HEK293T (cell line): Measurements from ENCODE around the gene ATP4A.
"Not testable (repeated sequence)": the region's sequence is repeated elsewhere in the genome, so short reads cannot be mapped to it uniquely, and the experiment has no call there.

ENCODE experiments used
- CTCF ChIA-PET: fragments of 350-600 bp; formaldehyde crosslinking; extraction: SDS; loops from one replicate; lab custom pipeline; 2021; ENCODE audit warnings: antibody characterized with exemption, inconsistent platforms; lab: Yijun Ruan, JAX
- POLR2A ChIA-PET: fragments of 350-600 bp; formaldehyde crosslinking; extraction: SDS; loops from one replicate; lab custom pipeline; 2020; ENCODE audit warnings: antibody characterized with exemption, inconsistent platforms; lab: Yijun Ruan, JAX
- DNase-seq: peaks from one replicate; pipeline ENCODE4 v3.0.0; 2012; ENCODE audit warnings: mixed read lengths; ENCODE audit errors: extremely low spot score
- ARNT ChIP-seq: fragments of 450-650 bp; IDR thresholded peaks from 2 replicates; pipeline ENCODE4 v1.6.1; 2017; ENCODE audit warnings: mild to moderate bottlenecking
- BHLHE40 ChIP-seq: fragments of 450-650 bp; IDR thresholded peaks from 2 replicates; pipeline ENCODE4 v1.6.1; 2016; ENCODE audit warnings: mild to moderate bottlenecking, moderate library complexity, borderline replicate concordance
- CTBP1 ChIP-seq: fragments of 450-650 bp; IDR thresholded peaks from 2 replicates; pipeline ENCODE4 v1.6.1; 2016; ENCODE audit warnings: borderline replicate concordance
- ELF4 ChIP-seq: fragments of 450-650 bp; IDR thresholded peaks from 2 replicates; pipeline ENCODE4 v1.6.1; 2017; ENCODE audit warnings: antibody characterized with exemption
- FOXK2 ChIP-seq: fragments of 450-650 bp; IDR thresholded peaks from 2 replicates; pipeline ENCODE4 v1.6.1; 2016; ENCODE audit warnings: mild to moderate bottlenecking
- FOXM1 ChIP-seq: fragments of 450-650 bp; IDR thresholded peaks from 2 replicates; pipeline ENCODE4 v1.6.1; 2017; ENCODE audit warnings: mild to moderate bottlenecking, borderline replicate concordance
- HDGF ChIP-seq: fragments of 450-650 bp; IDR thresholded peaks from 2 replicates; pipeline ENCODE4 v1.6.1; 2017; ENCODE audit warnings: antibody characterized with exemption, borderline replicate concordance
- L3MBTL2 ChIP-seq: fragments of 450-650 bp; conservative IDR thresholded peaks from 2 replicates; pipeline ENCODE4 v1.6.1; 2016; ENCODE audit warnings: mild to moderate bottlenecking
- LEF1 ChIP-seq: fragments of 450-650 bp; IDR thresholded peaks from 2 replicates; pipeline ENCODE4 v1.6.1; 2017; ENCODE audit warnings: mild to moderate bottlenecking, borderline replicate concordance
- NFRKB ChIP-seq: fragments of 450-650 bp; IDR thresholded peaks from 2 replicates; pipeline ENCODE4 v1.6.1; 2016; ENCODE audit warnings: mild to moderate bottlenecking, moderate library complexity
- SP1 ChIP-seq: fragments of 450-650 bp; IDR thresholded peaks from 2 replicates; pipeline ENCODE4 v1.6.1; 2017
- SUZ12 ChIP-seq: fragments of 450-650 bp; IDR thresholded peaks from 2 replicates; pipeline ENCODE4 v1.6.1; 2016; ENCODE audit warnings: mild to moderate bottlenecking
- TARDBP ChIP-seq: fragments of 450-650 bp; IDR thresholded peaks from 2 replicates; pipeline ENCODE4 v1.6.1; 2016
- ZNF384 ChIP-seq: fragments of 450-650 bp; IDR thresholded peaks from 2 replicates; pipeline ENCODE4 v1.6.1; 2016
- TF ChIP-seq, protein P1 (sequence below): fragments of 450-650 bp; IDR thresholded peaks from 2 replicates; pipeline ENCODE4 v1.6.1; 2016

Gene ATP4A

DNA sequence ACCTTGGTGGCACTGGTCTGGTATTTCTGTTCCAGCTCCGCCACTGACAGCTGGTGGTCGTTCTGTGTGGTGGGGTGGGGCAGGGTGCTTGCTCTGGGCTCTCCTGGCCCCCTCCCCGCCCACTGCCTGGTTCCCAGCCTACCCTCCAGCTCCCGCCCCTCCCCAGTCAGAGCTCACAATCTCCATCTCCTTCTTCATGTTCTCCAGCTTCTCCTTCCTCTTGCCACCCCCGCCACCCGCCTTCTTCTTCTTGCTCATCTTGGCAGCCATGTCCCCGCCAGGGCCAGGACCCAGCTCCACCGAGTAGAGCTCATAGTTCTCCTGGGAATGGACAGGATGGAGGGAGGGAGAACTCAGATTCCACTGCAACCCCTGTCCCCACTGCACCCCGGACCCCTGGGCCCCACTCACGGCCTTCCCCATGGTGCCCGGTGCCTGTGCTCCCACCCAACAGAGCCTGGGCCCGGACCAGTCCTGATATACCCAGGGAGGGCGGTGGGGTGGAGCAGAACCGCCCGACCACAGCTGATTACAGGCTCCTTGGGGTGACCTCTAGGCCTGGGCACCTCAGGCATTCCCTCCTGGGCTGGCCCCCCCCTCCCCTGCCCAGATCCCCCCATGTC is at the start of gene ATP4A:
TSS of gene ATP4A (minus strand) at position 452 of the 623 bp plus-strand sequence. CDS start at position 423, 29 bp downstream.
- TF ChIP-seq SP1 = no peak
- ChIA-PET CTCF (interaction anchor here (0.6 kb wide), 1 partner anchor 131 kb away, joined by 3 read pairs; no protein-coding TSS in a partner anchor), POLR2A (no interaction called here)
- no peak for DNase-seq

- peak; percentile 93 for TF ChIP-seq L3MBTL2
- no peak for TF ChIP-seq HDGF
- TF ChIP-seq LEF1 = no peak
- TF ChIP-seq, protein P1, sequence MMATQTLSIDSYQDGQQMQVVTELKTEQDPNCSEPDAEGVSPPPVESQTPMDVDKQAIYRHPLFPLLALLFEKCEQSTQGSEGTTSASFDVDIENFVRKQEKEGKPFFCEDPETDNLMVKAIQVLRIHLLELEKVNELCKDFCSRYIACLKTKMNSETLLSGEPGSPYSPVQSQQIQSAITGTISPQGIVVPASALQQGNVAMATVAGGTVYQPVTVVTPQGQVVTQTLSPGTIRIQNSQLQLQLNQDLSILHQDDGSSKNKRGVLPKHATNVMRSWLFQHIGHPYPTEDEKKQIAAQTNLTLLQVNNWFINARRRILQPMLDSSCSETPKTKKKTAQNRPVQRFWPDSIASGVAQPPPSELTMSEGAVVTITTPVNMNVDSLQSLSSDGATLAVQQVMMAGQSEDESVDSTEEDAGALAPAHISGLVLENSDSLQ = no peak
- POLR2A ChIA-PET = interaction anchor here (0.6 to 2.8 kb wide), 11 partner anchors 11 to 135 kb away, joined by 3 to 16 read pairs (median 5); partner anchors contain the start of genes COX6B1 and LIN37
- peak; percentile 99 for DNase-seq
- CTCF ChIA-PET = interaction anchor here (0.6 to 0.7 kb wide), 2 partner anchors 40 to 64 kb away, joined by 4 to 6 read pairs; no protein-coding TSS in a partner anchor
Observed at GRCh38 chr19:35612559-35613321, 49.3 kb upstream of the ATP4A start, which contains the start of gene HAUS5. TSS of gene HAUS5 (plus strand) at chr19:35612735. CDS start at chr19:35612795, 60 bp downstream.

- DNase-seq = no peak
- ChIA-PET CTCF (interaction anchor here (0.6 kb wide), 2 partner anchors 12 to 41 kb away, joined by 4 to 6 read pairs; no protein-coding TSS in a partner anchor), POLR2A (interaction anchor here (0.6 to 2.8 kb wide), 10 partner anchors 11 to 136 kb away, joined by 3 to 16 read pairs (median 6); partner anchors contain the start of genes COX6B1 and LIN37)
- TF ChIP-seq BHLHE40 (no peak), LEF1 (no peak), L3MBTL2 (no peak), HDGF (no peak), ARNT (no peak), ZNF384 (no peak), FOXM1 (no peak), NFRKB (no peak), SP1 (no peak), TARDBP (no peak)
- TF ChIP-seq, protein P1 = no peak
Observed at GRCh38 chr19:35612224-35612558, 48.7 kb upstream of the ATP4A start.

DNA sequence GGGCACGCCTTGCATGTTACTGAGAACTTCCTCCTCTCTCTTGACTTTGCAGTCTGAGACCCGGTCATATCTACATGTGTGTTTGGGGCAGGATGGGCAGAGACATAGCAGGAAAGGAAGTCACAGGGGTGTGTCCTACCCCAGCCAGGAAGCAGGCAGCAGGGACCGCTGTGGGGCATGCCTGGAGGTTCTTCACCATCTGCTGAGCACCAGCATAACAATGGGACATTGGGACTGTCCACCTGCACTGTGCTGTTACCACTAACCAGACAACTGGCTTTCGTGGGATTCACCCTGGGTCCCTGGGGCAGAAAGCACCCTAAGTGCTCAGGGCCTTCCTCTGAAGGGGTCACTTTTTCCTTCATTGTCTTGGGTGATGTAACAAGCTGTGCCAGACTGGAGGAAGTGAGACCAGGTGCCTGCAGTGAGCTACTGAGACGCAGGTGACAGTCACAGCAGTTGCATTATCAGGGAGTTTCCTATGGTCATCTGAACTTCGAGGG is 46.4 kb upstream of the ATP4A start:
- no peak for DNase-seq
- ChIA-PET POLR2A (interaction anchor here (1.2 kb wide), 1 partner anchor 28 kb away, joined by 4 read pairs; no protein-coding TSS in a partner anchor), CTCF (no interaction called here)
- TF ChIP-seq NFRKB = no peak
- no peak for TF ChIP-seq FOXM1
- TF ChIP-seq SP1 = no peak
- no peak for TF ChIP-seq HDGF
- TF ChIP-seq TARDBP = no peak
- TF ChIP-seq BHLHE40 = no peak
- TF ChIP-seq ELF4 = no peak
- TF ChIP-seq L3MBTL2 = no peak

GRCh38 chr19:35608251-35608650 is 44.8 kb upstream of the ATP4A start:
- DNase-seq = no peak
- TF ChIP-seq FOXM1 (no peak), SP1 (no peak), ZNF384 (no peak), LEF1 (no peak), FOXK2 (no peak), SUZ12 (no peak), ELF4 (no peak), BHLHE40 (no peak), TARDBP (no peak), CTBP1 (no peak)
- TF ChIP-seq, protein P1 = no peak
- ChIA-PET POLR2A (interaction anchor here (0.9 kb wide), 1 partner anchor 40 kb away, joined by 4 read pairs; the partner anchor contains the start of gene COX6B1), CTCF (interaction anchor here (0.5 kb wide), 1 partner anchor 81 kb away, joined by 3 read pairs; no protein-coding TSS in a partner anchor)

DNA sequence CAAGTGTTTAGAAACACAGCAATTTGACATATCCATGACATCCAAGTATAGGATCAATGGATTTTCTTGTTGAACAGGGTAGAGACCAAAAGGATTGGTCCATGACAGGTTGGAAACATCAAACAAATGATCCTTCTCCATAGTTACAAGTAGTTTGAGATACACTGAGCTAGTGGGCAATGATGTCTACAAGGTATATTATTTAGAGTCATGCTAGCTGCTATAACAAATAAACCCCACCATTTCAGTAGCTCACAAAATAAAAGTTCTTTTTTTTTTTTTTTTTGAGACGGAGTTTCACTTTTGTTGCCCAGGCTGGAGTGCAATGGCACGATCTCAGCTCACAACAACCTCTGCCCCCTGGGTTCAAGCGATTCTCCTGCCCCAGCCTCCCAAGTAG is 44.2 kb upstream of the ATP4A start:
- ChIA-PET CTCF (interaction anchor here (0.5 kb wide), 1 partner anchor 81 kb away, joined by 3 read pairs; no protein-coding TSS in a partner anchor), POLR2A (interaction anchor here (0.9 kb wide), 1 partner anchor 40 kb away, joined by 4 read pairs; the partner anchor contains the start of gene COX6B1)
- TF ChIP-seq ZNF384 = no peak
- no peak for TF ChIP-seq BHLHE40
- no peak for TF ChIP-seq SP1
- TF ChIP-seq TARDBP = no peak
- no peak for TF ChIP-seq SUZ12
- TF ChIP-seq CTBP1 = no peak
- no peak for TF ChIP-seq FOXM1
- TF ChIP-seq HDGF = no peak
- no peak for DNase-seq

GRCh38 chr19:35607170-35607569 is 43.7 kb upstream of the ATP4A start:
- CTCF ChIA-PET, DNase-seq, POLR2A ChIA-PET: not testable (repeated sequence)

- DNase-seq, CTCF ChIA-PET, POLR2A ChIA-PET: not testable (repeated sequence)
Observed at GRCh38 chr19:35604436-35604835, 41.0 kb upstream of the ATP4A start.
